H9 (cell line): Measurements from ENCODE around the gene AMN. TPM values are rescaled to one million over a fixed set of nuclear protein-coding genes. Genes with fewer than 3 reads are reported as not detected.

Source experiments
- DNase-seq: peaks from one replicate; pipeline ENCODE4 v3.0.0-alpha.2; 2017
- H2AFZ ChIP-seq: one replicate; pipeline ENCODE4 v1.6.1; 2013; ENCODE audit warnings: mild to moderate bottlenecking, low read length, control low read depth, moderate library complexity
- H2AK5ac ChIP-seq: 2 replicates; pipeline ENCODE4 v1.6.1; 2013; ENCODE audit warnings: low read length, control low read depth, mixed read lengths; ENCODE audit not compliant: insufficient read length
- H2BK120ac ChIP-seq: one replicate; pipeline ENCODE4 v1.6.1; 2013; ENCODE audit warnings: low read depth, mild to moderate bottlenecking, low read length, control low read depth, inconsistent platforms; ENCODE audit not compliant: poor library complexity, severe bottlenecking
- H2BK12ac ChIP-seq: 2 replicates; pipeline ENCODE4 v1.6.1; 2013; ENCODE audit warnings: low read length, control low read depth, mixed read lengths, low read depth; ENCODE audit not compliant: insufficient read length
- H2BK15ac ChIP-seq: 2 replicates; pipeline ENCODE4 v1.6.1; 2013; ENCODE audit warnings: low read depth, low read length, control low read depth
- H2BK20ac ChIP-seq: one replicate; pipeline ENCODE4 v1.6.1; 2013; ENCODE audit warnings: low read depth, mild to moderate bottlenecking, low read length, control low read depth, inconsistent platforms; ENCODE audit not compliant: poor library complexity, severe bottlenecking
- H2BK5ac ChIP-seq: 2 replicates; pipeline ENCODE4 v1.6.1; 2013; ENCODE audit warnings: low read length, control low read depth, mixed read lengths; ENCODE audit not compliant: insufficient read length
- H3K14ac ChIP-seq: 2 replicates; pipeline ENCODE4 v1.6.1; 2013; ENCODE audit warnings: low read length, control low read depth; ENCODE audit not compliant: insufficient read depth
- H3K18ac ChIP-seq: 2 replicates; pipeline ENCODE4 v1.6.1; 2013; ENCODE audit warnings: low read depth, mild to moderate bottlenecking, mixed read lengths, low read length, control low read depth; ENCODE audit not compliant: insufficient read length
- H3K23ac ChIP-seq: 2 replicates; pipeline ENCODE4 v1.6.1; 2013; ENCODE audit warnings: low read length, control low read depth, mixed read lengths, low read depth; ENCODE audit not compliant: insufficient read length
- H3K23me2 ChIP-seq: 2 replicates; pipeline ENCODE4 v1.6.1; 2013; ENCODE audit warnings: low read depth, mild to moderate bottlenecking, mixed read lengths, low read length, control low read depth; ENCODE audit not compliant: insufficient read length, poor library complexity, severe bottlenecking
- H3K27ac ChIP-seq: 2 replicates; pipeline ENCODE4 v1.5.1; 2013; ENCODE audit warnings: low read length, control low read depth, mixed read lengths, low read depth; ENCODE audit not compliant: insufficient read length
- H3K27me3 ChIP-seq: 2 replicates; pipeline ENCODE4 v1.6.1; 2013; ENCODE audit warnings: low read length, control low read depth, inconsistent platforms; ENCODE audit not compliant: insufficient read depth
- H3K4ac ChIP-seq: 2 replicates; pipeline ENCODE4 v1.6.1; 2013; ENCODE audit warnings: low read depth, mild to moderate bottlenecking, control low read depth, inconsistent platforms, low read length, moderate library complexity
- H3K4me1 ChIP-seq: 2 replicates; pipeline ENCODE4 v1.6.1; 2013; ENCODE audit warnings: low read length, control low read depth, inconsistent platforms; ENCODE audit not compliant: insufficient read depth
- H3K4me2 ChIP-seq: 2 replicates; pipeline ENCODE4 v1.6.1; 2013; ENCODE audit warnings: low read length, control low read depth, mixed read lengths; ENCODE audit not compliant: insufficient read length, insufficient read depth
- H3K56ac ChIP-seq: 2 replicates; pipeline ENCODE4 v1.6.1; 2013; ENCODE audit warnings: low read depth, mild to moderate bottlenecking, mixed read lengths, low read length, control low read depth; ENCODE audit not compliant: insufficient read length
- H3K79me1 ChIP-seq: 2 replicates; pipeline ENCODE4 v1.6.1; 2013; ENCODE audit warnings: low read depth, mild to moderate bottlenecking, moderate library complexity, low read length, control low read depth, inconsistent platforms; ENCODE audit not compliant: insufficient read depth, poor library complexity, severe bottlenecking
- H3K79me2 ChIP-seq: 2 replicates; pipeline ENCODE4 v1.6.1; 2013; ENCODE audit warnings: low read length, control low read depth, inconsistent platforms; ENCODE audit not compliant: insufficient read depth
- H3K9ac ChIP-seq: 2 replicates; pipeline ENCODE4 v1.6.1; 2013; ENCODE audit warnings: low read length, control low read depth, mixed read lengths; ENCODE audit not compliant: insufficient read length; ENCODE audit errors: extremely low read depth
- H3K9me3 ChIP-seq: one replicate; pipeline ENCODE4 v1.6.1; 2013; ENCODE audit warnings: low read depth, low read length, inconsistent platforms; ENCODE audit not compliant: control insufficient read depth
- H3T11ph ChIP-seq: one replicate; pipeline ENCODE4 v1.6.1; 2013; ENCODE audit warnings: mild to moderate bottlenecking, low read length, control low read depth, inconsistent platforms
- H4K20me1 ChIP-seq: one replicate; pipeline ENCODE4 v1.6.1; 2013; ENCODE audit not compliant: control insufficient read depth, insufficient read length, insufficient read depth
- H4K5ac ChIP-seq: 2 replicates; pipeline ENCODE4 v1.6.1; 2013; ENCODE audit warnings: low read depth, mild to moderate bottlenecking, mixed read lengths, low read length, control low read depth; ENCODE audit not compliant: insufficient read length
- H4K8ac ChIP-seq: replicated peaks from 2 replicates; pipeline ENCODE4 v1.6.1; 2013; ENCODE audit warnings: low read length, control low read depth, mixed read lengths, low read depth; ENCODE audit not compliant: insufficient read length
- H4K91ac ChIP-seq: 2 replicates; pipeline ENCODE4 v1.6.1; 2013; ENCODE audit warnings: low read depth, mild to moderate bottlenecking, moderate library complexity, mixed read lengths, low read length, control low read depth; ENCODE audit not compliant: insufficient read length
- H3K27ac Mint-ChIP-seq, 3 experiments: 2 replicates in 2 of 3; 3 replicates in 1 of 3; pipeline ENCODE4 v1.8.0; 2020 to 2021; ENCODE audit warnings: mixed read lengths in 3 of 3, mild to moderate bottlenecking in 1 of 3, moderate library complexity in 1 of 3
- H3K27me3 Mint-ChIP-seq: 2 replicates; pipeline ENCODE4 v1.8.0; 2021; ENCODE audit warnings: low read depth, mild to moderate bottlenecking, moderate library complexity, mixed read lengths
- H3K36me3 Mint-ChIP-seq, 3 experiments: 2 replicates in 2 of 3; 3 replicates in 1 of 3; pipeline ENCODE4 v1.8.0; 2020 to 2021; ENCODE audit warnings: low read depth in 3 of 3, mixed read lengths in 3 of 3; ENCODE audit not compliant: insufficient read depth in 1 of 3
- H3K4me1 Mint-ChIP-seq, 2 experiments: 2 replicates each; pipeline ENCODE4 v1.8.0; 2020; ENCODE audit warnings: mixed read lengths in 2 of 2
- H3K4me3 Mint-ChIP-seq, 2 experiments: 2 replicates in 1 of 2; 3 replicates in 1 of 2; pipeline ENCODE4 v1.8.0; 2020 to 2021; ENCODE audit warnings: mild to moderate bottlenecking in 2 of 2, mixed read lengths in 2 of 2, moderate library complexity in 1 of 2
- H3K9me3 Mint-ChIP-seq, 2 experiments: 2 replicates in 1 of 2; 3 replicates in 1 of 2; pipeline ENCODE4 v1.8.0; 2020; ENCODE audit warnings: mild to moderate bottlenecking in 2 of 2, mixed read lengths in 2 of 2, moderate library complexity in 1 of 2
- CTCF ChIP-seq: fragments of 200-600 bp; sonication (generic); conservative IDR thresholded peaks from 3 replicates; pipeline ENCODE4 v1.8.0; 2021; ENCODE audit warnings: antibody characterized with exemption, mild to moderate bottlenecking
- WGBS: extraction: QIAGEN DNeasy Blood & Tissue Kit; methylation state at CpG from one replicate; pipeline ENCODE4 v1.1.7; 2013; ENCODE audit warnings: missing lambda C conversion rate, low lambda C conversion rate, mixed read lengths; ENCODE audit not compliant: insufficient read length; ENCODE audit errors: extremely low coverage; 5-methylcytosine and 5-hydroxymethylcytosine counted together
- total RNA-seq: library from RNA; stranded (reverse); gene quantifications from 2 replicates; pipeline ENCODE4 v1.2.1, GENCODE V29; 2021

The AMN gene
- total RNA-seq, 1 experiment from 2014 or later: 1.9 TPM

GRCh38 chr14:102969901-102970300 lies 47.4 kb downstream of the AMN start:
- Mint-ChIP-seq H3K4me3 (no peak overlapping the region), H3K4me1 (no peaks in the 10 kb centered on the region), H3K36me3 (peaks cover 54 to 96% (median 84%) of the 10 kb centered on the region in 3 experiments; a peak in 6 of 7 replicates), H3K27ac (no peak overlapping the region), H3K27me3 (no peaks in the 10 kb centered on the region), H3K9me3 (no peaks in the 10 kb centered on the region)
- Histone ChIP-seq H3K4me2 (no peak overlapping the region), H2BK12ac (no peak overlapping the region), H3K9ac (no peak overlapping the region), H3K18ac (no peak overlapping the region), H2AK5ac (no peak overlapping the region), H3K14ac (no peak overlapping the region), H3K4me1 (no peaks in the 10 kb centered on the region), H3K9me3 (no peaks in the 10 kb centered on the region), H4K91ac (no peak overlapping the region), H4K5ac (no peak overlapping the region), H3K4ac (no peak overlapping the region), H3K23ac (no peak overlapping the region), H3T11ph (no peak overlapping the region), H3K56ac (no peak overlapping the region), H2BK120ac (no peak overlapping the region), H2AFZ (no peak overlapping the region), H2BK20ac (no peak overlapping the region), H4K20me1 (no peaks in the 10 kb centered on the region), H3K27me3 (no peaks in the 10 kb centered on the region), H3K27ac (no peak overlapping the region), H2BK15ac (no peak overlapping the region), H4K8ac (no peak overlapping the region), H3K23me2 (no peaks in the 10 kb centered on the region), H3K79me2 (no peaks in the 10 kb centered on the region), H3K79me1 (no peaks in the 10 kb centered on the region), H2BK5ac (no peak overlapping the region)
- DNase-seq: no peak
- WGBS: no CpG with 5 or more reads among the region's 11 CpGs
- no peak for TF ChIP-seq CTCF
